A549 (cell line): Measurements from ENCODE around the gene LPCAT4. TPM values are rescaled to one million over a fixed set of nuclear protein-coding genes. Genes with fewer than 3 reads are reported as not detected.

Experiments used
- ATAC-seq, 2 experiments: fragments of 200-7000 bp in 1 of 2; fragments of >200 bp in 1 of 2; cut with Nextera tagmentation in 1 of 2; cut with Tn5 transposase in 1 of 2; 3 replicates each; pipeline versions ENCODE4 v1.8.0 to v1.9.1; 2018 to 2020; ENCODE audit warnings: mild to moderate bottlenecking in 1 of 2, moderate library complexity in 1 of 2
- CTCF ChIA-PET: fragments of 300-600 bp; sonication (Branson Sonifier 250); formaldehyde crosslinking; extraction: SDS; loops from one replicate; lab custom pipeline; 2021; ENCODE audit warnings: antibody characterized with exemption, inconsistent platforms; lab: Yijun Ruan, JAX
- POLR2A ChIA-PET: fragments of 350-600 bp; formaldehyde crosslinking; extraction: SDS; loops from one replicate; lab custom pipeline; 2021; ENCODE audit warnings: antibody characterized with exemption, inconsistent platforms; lab: Yijun Ruan, JAX
- DNase-seq, 2 experiments: peaks; one replicate each; pipeline versions ENCODE4 v3.0.0 to v3.0.0-alpha.2; 2011 to 2016; ENCODE audit warnings: low read depth in 1 of 2, low spot score in 1 of 2
- FAIRE-seq: peaks from 2 replicates; lab custom pipeline; 2011; peaks lifted over from hg19 to GRCh38; lab: Jason Lieb, UNC
- H3K27ac ChIP-seq, 2 experiments: fragments of >200 bp; sonication (Bioruptor Twin); formaldehyde crosslinking; 3 replicates each; pipeline ENCODE4 v1.5.1; 2016 to 2017
- H3K4me1 ChIP-seq: fragments of >200 bp; sonication (Bioruptor Twin); formaldehyde crosslinking; 3 replicates; pipeline ENCODE4 v1.6.1; 2016
- H3K4me2 ChIP-seq: fragments of >200 bp; sonication (Bioruptor Twin); formaldehyde crosslinking; 3 replicates; pipeline ENCODE4 v1.6.1; 2016
- H3K4me3 ChIP-seq: fragments of >200 bp; sonication (Bioruptor Twin); formaldehyde crosslinking; 3 replicates; pipeline ENCODE4 v1.5.1; 2016
- H3K9me3 ChIP-seq: fragments of >200 bp; sonication (Bioruptor Twin); formaldehyde crosslinking; 3 replicates; pipeline ENCODE4 v1.6.1; 2016
- CBX8 ChIP-seq: fragments of 200-600 bp; sonication (generic); IDR thresholded peaks from 2 replicates; pipeline ENCODE4 v1.6.1; 2016
- CEBPB ChIP-seq, 2 experiments: fragments of >200 bp in 1 of 2; sonication (Bioruptor Twin) in 1 of 2; formaldehyde crosslinking in 1 of 2; IDR thresholded peaks; 2 replicates each; pipeline ENCODE4 v1.6.1; 2012 to 2016
- EHF ChIP-seq: fragments of 250-450 bp; sonication (Bioruptor Pico); IDR thresholded peaks from 2 replicates; pipeline ENCODE4 v1.5.0; 2020; ENCODE audit warnings: mild to moderate bottlenecking
- EHMT2 ChIP-seq: fragments of 200-600 bp; sonication (generic); IDR thresholded peaks from 2 replicates; pipeline ENCODE4 v1.6.1; 2016; ENCODE audit warnings: antibody characterized with exemption, low read depth, mild to moderate bottlenecking, moderate library complexity
- EP300 ChIP-seq, 2 experiments: fragments of >200 bp; sonication (Bioruptor Twin); formaldehyde crosslinking; IDR thresholded peaks; 2 replicates in 1 of 2; 3 replicates in 1 of 2; pipeline ENCODE4 v1.6.1; 2016 to 2017
- GATA3 ChIP-seq: IDR thresholded peaks from 2 replicates; pipeline ENCODE4 v1.6.1; 2012; ENCODE audit warnings: borderline replicate concordance
- HOXA7 ChIP-seq: fragments of 250-450 bp; sonication (Bioruptor Pico); IDR thresholded peaks from 2 replicates; pipeline ENCODE4 v1.5.0; 2020; ENCODE audit warnings: mild to moderate bottlenecking, moderate library complexity
- HOXB5 ChIP-seq: fragments of 250-450 bp; sonication (Bioruptor Pico); IDR thresholded peaks from 2 replicates; pipeline ENCODE4 v1.5.0; 2020; ENCODE audit warnings: mild to moderate bottlenecking, moderate library complexity
- JUN ChIP-seq, 2 experiments: fragments of >200 bp; sonication (Bioruptor Twin); formaldehyde crosslinking; IDR thresholded peaks; 2 replicates in 1 of 2; 3 replicates in 1 of 2; pipeline ENCODE4 v1.6.1; 2016 to 2017
- JUNB ChIP-seq: fragments of >200 bp; sonication (Bioruptor Twin); formaldehyde crosslinking; IDR thresholded peaks from 2 replicates; pipeline ENCODE4 v1.6.1; 2016
- MAFK ChIP-seq: fragments of 450-650 bp; IDR thresholded peaks from 2 replicates; pipeline ENCODE4 v1.6.1; 2014; ENCODE audit not compliant: partially characterized antibody
- MAZ ChIP-seq: fragments of 150-350 bp; IDR thresholded peaks from 2 replicates; pipeline ENCODE4 v1.6.1; 2014; ENCODE audit warnings: antibody characterized with exemption, low read depth, low read length, borderline replicate concordance
- MYC ChIP-seq: IDR thresholded peaks from 2 replicates; pipeline ENCODE4 v1.6.1; 2012; ENCODE audit warnings: mild to moderate bottlenecking, inconsistent platforms, low read length, improper control_type of control experiment, borderline replicate concordance
- PHF8 ChIP-seq: fragments of 200-600 bp; sonication (generic); IDR thresholded peaks from 2 replicates; pipeline ENCODE4 v1.6.1; 2016; ENCODE audit warnings: low read depth, mild to moderate bottlenecking, antibody characterized with exemption, moderate library complexity, borderline replicate concordance
- RCOR1 ChIP-seq: fragments of 150-350 bp; IDR thresholded peaks from 2 replicates; pipeline ENCODE4 v1.6.1; 2014; ENCODE audit warnings: antibody characterized with exemption, low read length, low read depth
- RFX5 ChIP-seq: fragments of 450-650 bp; IDR thresholded peaks from 2 replicates; pipeline ENCODE4 v1.7.1; 2014; ENCODE audit warnings: antibody characterized with exemption, mild to moderate bottlenecking, moderate library complexity
- SMC3 ChIP-seq: fragments of >200 bp; sonication (Bioruptor Twin); formaldehyde crosslinking; IDR thresholded peaks from 3 replicates; pipeline ENCODE4 v1.6.1; 2018; ENCODE audit warnings: inconsistent platforms
- ZC3H11A ChIP-seq: fragments of 450-650 bp; IDR thresholded peaks from 2 replicates; pipeline ENCODE4 v1.6.1; 2014; ENCODE audit warnings: antibody characterized with exemption, mild to moderate bottlenecking
- ZSCAN20 ChIP-seq: fragments of 250-450 bp; sonication (Bioruptor Pico); IDR thresholded peaks from 2 replicates; pipeline ENCODE4 v1.8.0; 2022; ENCODE audit warnings: mild to moderate bottlenecking, moderate library complexity
- WGBS: methylation state at CpG from one replicate; pipeline ENCODE4 v1.1.6; 2017; ENCODE audit errors: missing lambda C conversion rate; 5-methylcytosine and 5-hydroxymethylcytosine counted together
- polyA plus RNA-seq, 4 experiments: library from polyadenylated mRNA; depleted of rRNA in 3 of 4; stranded (reverse); fragments of >200 nt; fragmentation: RNase III in 1 of 4; extraction: RNeasy Plus Mini Kit Qiagen cat#74134 plus additional on column Dnase treatment in 1 of 4; gene quantifications; 2 replicates in 3 of 4; 3 replicates in 1 of 4; pipeline ENCODE4 v1.2.3, GENCODE V29; 2011 to 2017
- TF ChIP-seq, protein P1 (sequence below): fragments of >200 bp; sonication (Bioruptor Twin); formaldehyde crosslinking; IDR thresholded peaks from 2 replicates; pipeline ENCODE4 v1.6.1; 2016
- TF ChIP-seq, protein P2 (sequence below): fragments of >200 bp; sonication (Bioruptor Twin); formaldehyde crosslinking; IDR thresholded peaks from 3 replicates; pipeline ENCODE4 v1.6.1; 2016
- TF ChIP-seq, protein P3 (sequence below): fragments of 250-450 bp; sonication (Bioruptor Pico); IDR thresholded peaks from 2 replicates; pipeline ENCODE4 v1.5.0; 2021; ENCODE audit warnings: mild to moderate bottlenecking, moderate library complexity, borderline replicate concordance
- TF ChIP-seq, protein P4 (sequence below): fragments of 150-350 bp; IDR thresholded peaks from 2 replicates; pipeline ENCODE4 v1.6.1; 2014; ENCODE audit warnings: low read depth, mild to moderate bottlenecking, low read length
- TF ChIP-seq, protein P5 (sequence below): IDR thresholded peaks from 2 replicates; pipeline ENCODE4 v1.6.1; 2012

LPCAT4 gene
- polyA plus RNA-seq, 2 of the 4 experiments (the other 2 are of a cell fraction): 42.9 to 50.1 TPM

DNA sequence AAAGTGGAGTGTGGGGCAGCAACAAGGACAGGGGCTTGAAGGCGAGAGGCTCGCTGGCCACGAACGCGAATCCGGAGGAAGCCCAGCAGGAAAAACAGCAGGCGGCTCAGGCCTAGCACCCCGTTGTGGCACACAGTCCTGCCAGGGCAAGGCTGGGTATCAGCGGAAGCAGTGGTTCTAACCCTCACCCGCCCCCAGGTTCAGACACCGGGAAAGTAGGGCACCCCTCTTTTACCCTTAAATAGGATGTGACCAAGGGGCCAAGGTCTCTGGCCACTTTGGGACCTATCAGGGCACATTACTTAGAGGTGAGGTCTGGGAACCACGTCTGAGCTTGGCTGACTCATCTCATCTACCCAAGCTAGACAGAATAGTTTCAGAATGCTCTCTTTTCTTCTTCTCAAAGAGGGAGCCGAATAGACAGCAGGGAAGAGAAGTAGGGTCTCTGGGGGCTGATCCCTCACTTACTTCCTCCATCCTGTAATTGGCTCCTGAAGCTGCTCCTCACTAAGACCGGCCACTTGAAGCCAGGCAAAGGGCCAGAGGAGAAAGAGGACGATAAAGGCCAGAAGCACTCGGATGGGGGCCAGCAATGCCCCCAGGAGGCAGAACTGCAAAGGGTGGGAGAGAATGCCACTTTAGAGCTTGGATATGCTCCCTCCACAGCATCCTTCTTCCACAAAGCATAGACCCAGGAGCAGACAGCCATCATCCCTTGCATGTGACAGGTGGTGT, 1.7 kb downstream of the LPCAT4 start (continued):
- no peak for TF ChIP-seq EHMT2
- TF ChIP-seq MAFK: no peak
- TF ChIP-seq CBX8: no peak
- TF ChIP-seq, protein P1, sequence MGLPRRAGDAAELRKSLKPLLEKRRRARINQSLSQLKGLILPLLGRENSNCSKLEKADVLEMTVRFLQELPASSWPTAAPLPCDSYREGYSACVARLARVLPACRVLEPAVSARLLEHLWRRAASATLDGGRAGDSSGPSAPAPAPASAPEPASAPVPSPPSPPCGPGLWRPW: no peak

DNA sequence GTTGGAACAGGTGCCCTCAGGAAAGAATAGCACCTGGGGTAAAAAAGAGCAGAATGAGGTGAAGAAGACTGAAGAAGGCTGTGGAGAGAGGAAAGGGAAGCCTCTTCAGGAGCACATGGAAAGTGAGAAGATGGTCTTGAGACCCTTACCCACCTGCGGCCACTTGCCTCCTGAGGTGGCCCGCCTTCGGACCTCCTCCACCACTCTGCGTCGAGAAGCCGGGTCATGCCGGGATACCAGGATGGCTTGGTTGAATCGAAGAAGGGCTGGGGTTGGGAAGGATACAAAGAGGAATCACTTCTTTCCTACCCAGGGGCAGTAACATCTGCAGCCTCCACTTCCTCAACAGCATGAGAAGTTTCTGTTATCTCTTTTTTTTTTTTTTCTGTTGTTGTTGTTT, 3.0 kb downstream of the LPCAT4 start:
- Histone ChIP-seq H3K27ac (no peak overlapping the region), H3K4me2 (no peak overlapping the region), H3K4me1 (peaks cover 23% of the 10 kb centered on the region), H3K4me3 (no peak overlapping the region), H3K9me3 (no peaks in the 10 kb centered on the region)
- FAIRE-seq: no peak
- TF ChIP-seq, protein P2, sequence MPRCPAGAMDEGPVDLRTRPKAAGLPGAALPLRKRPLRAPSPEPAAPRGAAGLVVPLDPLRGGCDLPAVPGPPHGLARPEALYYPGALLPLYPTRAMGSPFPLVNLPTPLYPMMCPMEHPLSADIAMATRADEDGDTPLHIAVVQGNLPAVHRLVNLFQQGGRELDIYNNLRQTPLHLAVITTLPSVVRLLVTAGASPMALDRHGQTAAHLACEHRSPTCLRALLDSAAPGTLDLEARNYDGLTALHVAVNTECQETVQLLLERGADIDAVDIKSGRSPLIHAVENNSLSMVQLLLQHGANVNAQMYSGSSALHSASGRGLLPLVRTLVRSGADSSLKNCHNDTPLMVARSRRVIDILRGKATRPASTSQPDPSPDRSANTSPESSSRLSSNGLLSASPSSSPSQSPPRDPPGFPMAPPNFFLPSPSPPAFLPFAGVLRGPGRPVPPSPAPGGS: no peak
- no peak for TF ChIP-seq MAZ
- no peak for TF ChIP-seq RFX5
- TF ChIP-seq, protein P3, sequence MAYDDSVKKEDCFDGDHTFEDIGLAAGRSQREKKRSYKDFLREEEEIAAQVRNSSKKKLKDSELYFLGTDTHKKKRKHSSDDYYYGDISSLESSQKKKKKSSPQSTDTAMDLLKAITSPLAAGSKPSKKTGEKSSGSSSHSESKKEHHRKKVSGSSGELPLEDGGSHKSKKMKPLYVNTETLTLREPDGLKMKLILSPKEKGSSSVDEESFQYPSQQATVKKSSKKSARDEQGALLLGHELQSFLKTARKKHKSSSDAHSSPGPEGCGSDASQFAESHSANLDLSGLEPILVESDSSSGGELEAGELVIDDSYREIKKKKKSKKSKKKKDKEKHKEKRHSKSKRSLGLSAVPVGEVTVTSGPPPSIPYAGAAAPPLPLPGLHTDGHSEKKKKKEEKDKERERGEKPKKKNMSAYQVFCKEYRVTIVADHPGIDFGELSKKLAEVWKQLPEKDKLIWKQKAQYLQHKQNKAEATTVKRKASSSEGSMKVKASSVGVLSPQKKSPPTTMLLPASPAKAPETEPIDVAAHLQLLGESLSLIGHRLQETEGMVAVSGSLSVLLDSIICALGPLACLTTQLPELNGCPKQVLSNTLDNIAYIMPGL (CRISPR knock-in tag): no peak
- no peak for DNase-seq
- ChIA-PET POLR2A (no interaction called here), CTCF (interaction anchor here (0.8 to 4.9 kb wide), 2 partner anchors 9 to 20 kb away, joined by 3 to 34 read pairs; partner anchors contain the start of genes NOP10 and NUTM1)
- no peak for ATAC-seq
- WGBS: 95% methylated on average over 8 of the region's 8 CpGs

DNA sequence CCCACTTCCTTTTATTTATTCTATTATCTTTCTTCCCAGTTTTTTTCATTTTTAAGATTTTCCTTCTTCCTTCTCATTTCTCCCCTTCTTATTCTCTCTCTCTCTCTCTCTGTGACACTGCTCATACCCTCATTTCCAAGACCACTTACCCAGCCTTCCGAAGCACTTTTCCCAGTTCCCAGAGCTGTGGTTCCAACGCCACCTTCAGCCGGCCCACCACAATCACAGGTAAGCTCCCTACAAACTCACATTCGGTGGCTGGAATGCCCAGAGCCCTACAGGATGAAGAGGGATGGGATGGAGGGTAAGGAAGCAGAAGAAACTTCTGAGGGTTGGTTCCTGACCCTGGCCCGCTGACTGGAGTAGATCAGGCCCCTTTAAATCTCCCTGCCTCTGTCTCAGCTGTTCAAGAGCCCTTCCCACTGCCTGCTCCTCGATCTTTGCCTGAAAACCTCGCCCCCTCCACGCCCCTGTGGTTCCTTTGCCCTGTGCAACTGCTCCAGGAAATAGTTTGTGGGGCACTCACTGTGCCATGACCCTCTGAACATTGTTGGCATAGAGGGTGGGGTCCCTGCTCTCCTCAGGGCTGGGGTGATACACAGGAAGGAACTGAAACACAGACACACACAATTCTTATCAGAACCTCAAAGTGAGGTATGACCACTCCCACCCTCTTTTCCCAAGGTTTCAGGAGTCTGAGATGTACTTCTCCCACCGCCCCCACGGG, 4.8 kb downstream of the LPCAT4 start:
- 73% methylated on average over 10 of the region's 10 CpGs for WGBS
- ChIA-PET CTCF (interaction anchor here (1.3 to 4.9 kb wide), 4 partner anchors 14 to 153 kb away, joined by 3 to 34 read pairs (median 5); partner anchors contain the start of genes NOP10 and NUTM1), POLR2A (no interaction called here)
- H3K9me3 ChIP-seq: no peaks in the 10 kb centered on the region
- TF ChIP-seq HOXA7 (CRISPR knock-in tag) (no peak), ZSCAN20 (CRISPR knock-in tag) (no peak), RCOR1 (no peak), MYC (no peak), JUNB (no peak), SMC3 (no peak), PHF8 (no peak), GATA3 (no peak), EP300 (IDR thresholded peaks at IDR 0.05) (no peak), HOXB5 (CRISPR knock-in tag) (no peak), CEBPB (IDR thresholded peaks at IDR 0.05) (no peak), EHF (CRISPR knock-in tag) (no peak), JUN (IDR thresholded peaks at IDR 0.05) (no peak), ZC3H11A (no peak)
- TF ChIP-seq, protein P4, sequence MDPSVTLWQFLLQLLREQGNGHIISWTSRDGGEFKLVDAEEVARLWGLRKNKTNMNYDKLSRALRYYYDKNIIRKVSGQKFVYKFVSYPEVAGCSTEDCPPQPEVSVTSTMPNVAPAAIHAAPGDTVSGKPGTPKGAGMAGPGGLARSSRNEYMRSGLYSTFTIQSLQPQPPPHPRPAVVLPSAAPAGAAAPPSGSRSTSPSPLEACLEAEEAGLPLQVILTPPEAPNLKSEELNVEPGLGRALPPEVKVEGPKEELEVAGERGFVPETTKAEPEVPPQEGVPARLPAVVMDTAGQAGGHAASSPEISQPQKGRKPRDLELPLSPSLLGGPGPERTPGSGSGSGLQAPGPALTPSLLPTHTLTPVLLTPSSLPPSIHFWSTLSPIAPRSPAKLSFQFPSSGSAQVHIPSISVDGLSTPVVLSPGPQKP: no peak
- TF ChIP-seq, protein P1: no peak
- TF ChIP-seq, protein P5, sequence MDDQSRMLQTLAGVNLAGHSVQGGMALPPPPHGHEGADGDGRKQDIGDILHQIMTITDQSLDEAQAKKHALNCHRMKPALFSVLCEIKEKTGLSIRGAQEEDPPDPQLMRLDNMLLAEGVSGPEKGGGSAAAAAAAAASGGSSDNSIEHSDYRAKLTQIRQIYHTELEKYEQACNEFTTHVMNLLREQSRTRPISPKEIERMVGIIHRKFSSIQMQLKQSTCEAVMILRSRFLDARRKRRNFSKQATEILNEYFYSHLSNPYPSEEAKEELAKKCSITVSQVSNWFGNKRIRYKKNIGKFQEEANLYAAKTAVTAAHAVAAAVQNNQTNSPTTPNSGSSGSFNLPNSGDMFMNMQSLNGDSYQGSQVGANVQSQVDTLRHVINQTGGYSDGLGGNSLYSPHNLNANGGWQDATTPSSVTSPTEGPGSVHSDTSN: no peak
- H3K4me2 ChIP-seq: no peak overlapping the region
- peaks cover 19% of the 10 kb centered on the region for H3K4me1 ChIP-seq
- FAIRE-seq (no peak), ATAC-seq (no peak), DNase-seq (no peak)
- no peak overlapping the region for H3K4me3 ChIP-seq
- H3K27ac ChIP-seq: no peak overlapping the region
